Natural killer cell treated with Interleukin-12 subunit alpha and Interleukin-12 subunit beta and Interleukin-15 and Interleukin-18, amount 100 ng/mL, for 72 hours (primary cell): ENCODE data around the gene ERGIC1. TPM values are rescaled to one million over a fixed set of nuclear protein-coding genes. Genes with fewer than 3 reads are reported as not detected.

Experiments
- ATAC-seq, 2 donors: fragments of 150-1000 bp; cut with Tn5 transposase in 1 of 2; sonication (Bioruptor Pico), chemical (Tn5 transposase) in 1 of 2; 2 replicates each; pipeline ENCODE4 v1.10.0; 2021
- DNase-seq: peaks from one replicate; pipeline ENCODE4 v3.0.0; 2022; ENCODE audit warnings: low spot score
- H3K27ac Mint-ChIP-seq, 2 donors: 1 replicate in 1 of 2; 2 replicates in 1 of 2; pipeline ENCODE4 v1.8.0; 2022; ENCODE audit warnings: mixed read lengths in 2 of 2, mild to moderate bottlenecking in 1 of 2, moderate library complexity in 1 of 2
- H3K27me3 Mint-ChIP-seq, 2 donors: 1 replicate in 1 of 2; 2 replicates in 1 of 2; pipeline ENCODE4 v1.8.0; 2022; ENCODE audit warnings: mixed read lengths in 2 of 2
- H3K36me3 Mint-ChIP-seq: one replicate; pipeline ENCODE4 v1.8.0; 2022; ENCODE audit warnings: mixed read lengths
- H3K4me1 Mint-ChIP-seq, 2 donors: 1 replicate in 1 of 2; 2 replicates in 1 of 2; pipeline ENCODE4 v1.8.0; 2022; ENCODE audit warnings: low read depth in 2 of 2, mixed read lengths in 2 of 2, mild to moderate bottlenecking in 1 of 2
- H3K4me3 Mint-ChIP-seq: one replicate; pipeline ENCODE4 v1.8.0; 2022; ENCODE audit warnings: mixed read lengths
- H3K9me3 Mint-ChIP-seq: 2 replicates; pipeline ENCODE4 v1.8.0; 2022; ENCODE audit warnings: mixed read lengths
- total RNA-seq, 2 donors: library from RNA; stranded (reverse); gene quantifications; one replicate each; pipeline ENCODE4 v1.2.3, GENCODE V29; 2022

Gene ERGIC1
- total RNA-seq, 2 donors from 2014 or later = 50.8 to 51.4 TPM

GRCh38 chr5:172793577-172794488, 40.2 kb upstream of the ERGIC1 start:
- DNase-seq (no peak), ATAC-seq (no peak)
- Mint-ChIP-seq H3K9me3 (no peaks in the 10 kb centered on the region), H3K36me3 (no peaks in the 10 kb centered on the region), H3K27me3 (peaks cover 0 to 3% of the 10 kb centered on the region in 2 donors), H3K4me1 (peaks cover 9 to 19% of the 10 kb centered on the region in 2 donors), H3K27ac (no peak overlapping the region), H3K4me3 (no peak overlapping the region)

GRCh38 chr5:172795318-172795977, 38.6 kb upstream of the ERGIC1 start:
- H3K36me3 Mint-ChIP-seq = no peaks in the 10 kb centered on the region
- H3K9me3 Mint-ChIP-seq = no peaks in the 10 kb centered on the region
- H3K27me3 Mint-ChIP-seq = peaks cover 0 to 3% of the 10 kb centered on the region in 2 donors
- peaks cover 19 to 28% of the 10 kb centered on the region in 2 donors for H3K4me1 Mint-ChIP-seq
- ATAC-seq = no peak
- DNase-seq = no peak
- no peak overlapping the region for H3K27ac Mint-ChIP-seq
- H3K4me3 Mint-ChIP-seq = no peak overlapping the region

GRCh38 chr5:172796306-172796705, 37.7 kb upstream of the ERGIC1 start:
- no peak overlapping the region for H3K4me3 Mint-ChIP-seq
- H3K27ac Mint-ChIP-seq = no peak overlapping the region
- no peaks in the 10 kb centered on the region for H3K9me3 Mint-ChIP-seq
- ATAC-seq (no peak), DNase-seq (no peak)
- H3K27me3 Mint-ChIP-seq = peaks cover 0 to 3% of the 10 kb centered on the region in 2 donors
- no peaks in the 10 kb centered on the region for H3K36me3 Mint-ChIP-seq
- H3K4me1 Mint-ChIP-seq = peaks cover 19 to 28% of the 10 kb centered on the region in 2 donors

- H3K27me3 Mint-ChIP-seq = peaks cover 0 to 3% of the 10 kb centered on the region in 2 donors
- peaks cover 19 to 28% of the 10 kb centered on the region in 2 donors for H3K4me1 Mint-ChIP-seq
- H3K9me3 Mint-ChIP-seq = no peaks in the 10 kb centered on the region
- ATAC-seq (no peak), DNase-seq (no peak)
- H3K27ac Mint-ChIP-seq = peak overlapping the region; percentile 18 to 50
- no peaks in the 10 kb centered on the region for H3K36me3 Mint-ChIP-seq
- H3K4me3 Mint-ChIP-seq = no peak overlapping the region
These were observed 36.3 kb upstream of the ERGIC1 start for GRCh38 chr5:172797771-172798191.

DNA sequence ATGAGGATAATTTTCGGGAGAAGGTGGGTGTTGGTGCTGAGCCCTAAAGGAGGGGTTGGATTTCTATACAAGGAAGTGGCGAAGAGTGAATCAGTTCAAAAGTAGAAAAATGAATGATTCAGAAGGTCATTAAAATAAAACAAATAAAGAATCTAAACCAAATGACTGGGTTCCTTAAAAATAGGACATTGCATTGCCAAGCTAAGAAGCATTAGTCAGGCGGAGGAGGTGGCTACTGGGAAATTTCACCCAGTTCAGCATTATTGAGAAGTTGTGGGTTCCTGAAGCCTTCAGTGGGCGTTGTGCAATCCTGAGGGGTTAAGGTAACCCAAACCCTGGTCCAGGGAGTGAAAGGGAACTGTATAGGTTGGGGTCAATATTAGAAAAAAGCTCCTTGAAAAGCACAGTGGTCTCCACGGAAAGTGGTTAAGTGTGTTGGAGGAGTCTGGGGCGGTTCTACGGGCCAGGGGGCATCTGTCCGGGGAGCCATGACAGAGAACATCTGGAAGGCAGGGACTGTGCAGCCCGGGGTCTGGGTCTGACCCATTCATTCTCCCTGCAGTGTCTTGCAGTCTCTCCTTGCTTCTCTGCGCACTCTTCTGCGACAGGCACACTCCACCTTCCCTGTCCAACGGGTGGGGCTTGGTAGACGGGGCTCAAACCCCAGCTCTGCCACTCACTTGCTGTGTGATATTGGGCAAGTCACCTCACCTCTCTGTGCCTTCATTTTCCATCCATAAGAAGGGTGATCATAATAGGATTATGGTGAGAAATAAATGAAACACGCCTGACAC, 35.4 kb upstream of the ERGIC1 start:
- peak overlapping the region; percentile 13 for H3K4me3 Mint-ChIP-seq
- H3K27ac Mint-ChIP-seq = peak overlapping the region; percentile 18 to 50
- H3K9me3 Mint-ChIP-seq = no peaks in the 10 kb centered on the region
- H3K27me3 Mint-ChIP-seq = peaks cover 0 to 3% of the 10 kb centered on the region in 2 donors
- peaks cover 19 to 28% of the 10 kb centered on the region in 2 donors for H3K4me1 Mint-ChIP-seq
- no peak for DNase-seq
- peak; percentile 70 to 72 for ATAC-seq
- H3K36me3 Mint-ChIP-seq = no peaks in the 10 kb centered on the region

- Mint-ChIP-seq H3K36me3 (no peaks in the 10 kb centered on the region), H3K9me3 (no peaks in the 10 kb centered on the region), H3K4me1 (peaks cover 19 to 24% of the 10 kb centered on the region in 2 donors), H3K4me3 (no peak overlapping the region), H3K27ac (peak overlapping the region; percentile 5 to 34), H3K27me3 (peaks cover 0 to 3% of the 10 kb centered on the region in 2 donors)
- DNase-seq = no peak
- no peak for ATAC-seq
These were observed 34.6 kb upstream of the ERGIC1 start for GRCh38 chr5:172799416-172799815.

DNA sequence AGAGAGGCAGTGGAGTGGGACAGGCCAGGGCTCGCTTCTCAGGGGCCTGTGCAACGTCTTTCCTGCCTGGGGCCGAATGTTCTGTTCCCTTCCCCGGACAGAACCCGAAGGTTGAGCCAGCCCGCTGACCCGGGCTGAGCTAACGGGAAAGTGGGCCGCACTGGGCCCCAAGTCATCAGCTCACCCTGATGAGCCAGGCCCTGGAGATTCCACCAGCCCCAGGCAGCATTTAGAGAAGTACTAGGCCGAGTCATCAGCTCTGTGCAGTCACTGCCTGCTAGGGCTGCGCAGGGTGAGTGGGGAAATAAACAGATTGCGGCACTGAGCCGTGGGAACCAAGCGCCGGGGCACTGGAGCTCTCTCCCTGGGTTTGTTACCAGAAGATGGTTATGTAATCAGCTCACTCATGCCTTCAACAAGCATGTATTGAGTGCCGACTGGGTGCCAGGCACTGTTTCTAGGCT, 33.9 kb upstream of the ERGIC1 start:
- Mint-ChIP-seq H3K36me3 (no peaks in the 10 kb centered on the region), H3K4me1 (peaks cover 21 to 24% of the 10 kb centered on the region in 2 donors)

DNA sequence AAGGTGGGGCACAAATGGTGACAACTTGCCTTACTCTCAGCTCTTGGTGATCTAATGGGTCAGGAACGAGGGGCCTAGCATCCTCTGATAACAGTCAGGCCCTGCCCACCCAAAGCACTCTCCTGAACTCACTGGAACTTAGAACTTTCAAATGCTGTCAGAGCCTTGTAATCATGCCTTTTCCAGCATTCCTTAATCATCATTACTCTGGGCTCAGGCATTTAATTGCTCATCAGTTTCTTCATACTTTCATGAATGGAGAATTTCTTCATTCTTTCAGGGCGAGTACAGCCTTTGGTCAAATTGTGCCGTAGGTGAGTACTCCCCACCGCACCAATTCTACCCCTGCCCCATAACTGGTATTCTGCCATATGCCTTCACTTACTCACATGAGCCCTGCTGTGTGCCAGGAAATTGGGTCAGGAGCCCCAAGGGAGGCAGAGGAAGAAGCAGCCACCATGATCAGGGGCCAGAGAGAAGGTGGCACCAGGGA, 32.8 kb upstream of the ERGIC1 start:
- Mint-ChIP-seq H3K27me3 (peaks cover 0 to 3% of the 10 kb centered on the region in 2 donors), H3K36me3 (no peaks in the 10 kb centered on the region), H3K9me3 (no peaks in the 10 kb centered on the region), H3K4me3 (no peak overlapping the region), H3K27ac (no peak overlapping the region), H3K4me1 (peaks cover 26% of the 10 kb centered on the region in 2 donors)
- no peak for DNase-seq
- ATAC-seq = no peak

More for the DNA sequence above, 33.9 kb upstream of the ERGIC1 start:
- ATAC-seq (peak in 1 of 2 donors; percentile 50), DNase-seq (no peak)
- H3K9me3 Mint-ChIP-seq = no peaks in the 10 kb centered on the region
- H3K27ac Mint-ChIP-seq = peak overlapping the region; percentile 5 to 34
- no peak overlapping the region for H3K4me3 Mint-ChIP-seq
- H3K27me3 Mint-ChIP-seq = peaks cover 0 to 3% of the 10 kb centered on the region in 2 donors

- Mint-ChIP-seq H3K27me3 (no peaks in the 10 kb centered on the region), H3K36me3 (no peaks in the 10 kb centered on the region), H3K27ac (no peak overlapping the region), H3K9me3 (no peaks in the 10 kb centered on the region), H3K4me1 (peaks cover 32 to 33% of the 10 kb centered on the region in 2 donors), H3K4me3 (no peak overlapping the region)
- DNase-seq (no peak), ATAC-seq (no peak)
These were observed 31.9 kb upstream of the ERGIC1 start for GRCh38 chr5:172802112-172802511.

- ATAC-seq (no peak), DNase-seq (no peak)
- H3K4me3 Mint-ChIP-seq = no peak overlapping the region
- peak overlapping the region in 1 of 2 donors; percentile 20 for H3K27ac Mint-ChIP-seq
- no peaks in the 10 kb centered on the region for H3K27me3 Mint-ChIP-seq
- no peaks in the 10 kb centered on the region for H3K9me3 Mint-ChIP-seq
- H3K36me3 Mint-ChIP-seq = no peaks in the 10 kb centered on the region
- peaks cover 33 to 35% of the 10 kb centered on the region in 2 donors for H3K4me1 Mint-ChIP-seq
These were observed 31.4 kb upstream of the ERGIC1 start for GRCh38 chr5:172802567-172803176.

GRCh38 chr5:172805018-172805683, 28.9 kb upstream of the ERGIC1 start:
- ATAC-seq = no peak

GRCh38 chr5:172805736-172806255, 28.3 kb upstream of the ERGIC1 start:
- Mint-ChIP-seq H3K27me3 (no peaks in the 10 kb centered on the region), H3K4me1 (peaks cover 16 to 19% of the 10 kb centered on the region in 2 donors), H3K27ac (peak overlapping the region; percentile 83 to 96), H3K4me3 (no peak overlapping the region), H3K36me3 (no peaks in the 10 kb centered on the region), H3K9me3 (no peaks in the 10 kb centered on the region)
- DNase-seq (no peak), ATAC-seq (no peak)

More at GRCh38 chr5:172805018-172805683, 28.9 kb upstream of the ERGIC1 start:
- no peaks in the 10 kb centered on the region for H3K36me3 Mint-ChIP-seq
- no peaks in the 10 kb centered on the region for H3K27me3 Mint-ChIP-seq
- no peaks in the 10 kb centered on the region for H3K9me3 Mint-ChIP-seq
- H3K4me3 Mint-ChIP-seq = peak overlapping the region; percentile 18
- peaks cover 16 to 19% of the 10 kb centered on the region in 2 donors for H3K4me1 Mint-ChIP-seq
- H3K27ac Mint-ChIP-seq = peak overlapping the region in 1 of 2 donors; percentile 67
- DNase-seq = no peak
